ENCODE measurements around the gene PRLH.

The PRLH gene

DNA sequence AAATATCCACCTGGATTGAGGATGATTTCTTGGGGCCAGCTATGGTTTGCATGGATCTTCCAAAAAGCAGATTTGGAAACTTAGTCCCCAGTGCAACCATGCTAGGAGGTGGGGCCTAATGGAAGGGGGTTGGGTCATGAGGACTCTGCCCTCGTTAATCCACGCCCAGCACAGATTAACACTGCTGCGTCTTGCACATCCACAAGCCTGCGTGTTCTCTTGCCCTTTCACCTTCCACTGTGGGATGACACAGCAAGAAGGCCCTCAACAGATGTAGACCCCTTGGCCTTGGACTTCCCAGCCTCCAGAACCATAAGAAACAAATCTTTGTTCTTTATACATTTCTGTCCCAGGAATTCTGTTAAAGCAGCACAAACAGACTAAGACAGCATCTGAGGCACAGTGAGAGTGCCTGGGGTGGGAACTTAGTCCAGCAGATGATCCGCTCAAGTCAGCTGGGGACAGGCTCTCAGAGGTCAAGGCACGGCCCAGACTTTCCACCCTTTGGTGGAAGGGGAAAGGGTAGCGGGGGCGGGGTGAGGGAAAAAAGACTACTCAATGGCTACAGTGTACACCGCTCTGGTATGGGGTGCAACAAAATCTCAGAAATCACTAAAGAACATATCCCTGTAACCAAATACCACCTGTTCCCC, 21.8 kb downstream of the PRLH start:
- H3K27me3 ChIP-seq (ENCODE audit: insufficient read depth, insufficient read length), result no peaks in the 10 kb centered on the region
- peaks cover 27% of the 10 kb centered on the region for H3K4me1 ChIP-seq (ENCODE audit: insufficient read depth, insufficient read length)
- peaks cover 7% of the 10 kb centered on the region; the same call in 1 of the 2 replicates for H3K9me3 ChIP-seq (ENCODE audit: insufficient read depth, low read length)
- H3K4me3 ChIP-seq (ENCODE audit: insufficient read length, low read depth), result no peak overlapping the region
- no peaks in the 10 kb centered on the region for H3K36me3 ChIP-seq (ENCODE audit: insufficient read depth, insufficient read length, low read length)
- H3K9ac ChIP-seq (ENCODE audit: insufficient read length, low read depth), result no peak overlapping the region
- TF ChIP-seq ZNF274 (IDR thresholded peaks at IDR 0.05; ENCODE audit: low read depth, low read length), result no peak
- no peak for DNase-seq (ENCODE audit: low read depth, low spot score)

DNA sequence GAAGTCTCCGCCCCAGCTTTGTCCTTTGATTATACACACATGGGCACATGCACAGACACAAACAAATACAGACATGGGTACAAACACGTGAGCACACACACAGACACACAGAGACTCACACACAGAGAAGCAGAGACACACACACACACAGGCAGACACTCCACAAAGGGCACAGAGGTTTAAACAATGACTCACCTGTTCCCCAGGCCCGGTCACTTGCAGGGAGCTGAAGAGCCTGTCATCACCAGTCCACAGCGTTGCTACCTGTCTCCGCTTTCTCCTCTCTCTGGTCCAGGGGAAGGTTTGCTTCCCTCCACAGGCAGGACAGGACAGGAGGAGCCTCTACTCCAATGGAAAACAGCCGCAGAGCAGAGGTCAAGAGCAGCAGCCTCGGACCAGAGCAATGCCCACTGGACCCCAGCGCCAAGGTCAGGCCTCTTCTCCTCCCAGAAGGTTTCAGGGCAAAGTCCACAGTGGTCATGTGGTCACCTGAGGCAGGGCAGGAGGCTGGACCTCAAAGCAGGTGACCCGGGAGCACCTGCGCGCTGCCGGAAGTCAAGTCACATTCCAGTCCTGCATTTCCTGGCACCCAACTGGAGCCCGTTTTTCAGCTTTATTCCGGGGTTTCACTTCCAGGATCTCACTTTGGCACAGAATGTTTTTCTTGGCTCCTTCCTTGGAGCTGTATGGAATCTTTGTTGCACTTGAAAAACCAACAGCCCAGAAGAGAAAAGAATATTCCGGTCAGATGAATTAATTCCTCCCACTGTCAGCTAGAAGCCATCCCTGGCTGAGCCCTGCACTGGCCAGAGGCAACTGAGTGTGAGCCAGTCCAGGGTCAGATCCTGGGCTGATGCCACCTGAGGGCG, 24.1 kb downstream of the PRLH start, which contains the start of gene RAB17:
Gene RAB17 (minus strand): TSS at position 463 of the 869 bp plus-strand sequence. CDS start 4,580 bp downstream, outside the sequence.
- peak within 1 kb of the TSS; percentile 37 for H3K9ac ChIP-seq (ENCODE audit: insufficient read length, low read depth)
- peaks cover 42% of the 10 kb centered on the region for H3K4me1 ChIP-seq (ENCODE audit: insufficient read depth, insufficient read length)
- H3K9me3 ChIP-seq (ENCODE audit: insufficient read depth, low read length), result peaks cover 7% of the 10 kb centered on the region; the same call in 1 of the 2 replicates
- no peaks in the 10 kb centered on the region for H3K36me3 ChIP-seq (ENCODE audit: insufficient read depth, insufficient read length, low read length)
- no peaks in the 10 kb centered on the region for H3K27me3 ChIP-seq (ENCODE audit: insufficient read depth, insufficient read length)
- H3K4me3 ChIP-seq (ENCODE audit: insufficient read length, low read depth), result peak within 1 kb of the TSS; percentile 13
- no peak for TF ChIP-seq ZNF274 (IDR thresholded peaks at IDR 0.05; ENCODE audit: low read depth, low read length)
- TF ChIP-seq SUZ12 (IDR thresholded peaks at IDR 0.05; ENCODE audit: extremely low read depth, insufficient read depth, insufficient read length), result no peak
- DNase-seq (ENCODE audit: low read depth, low spot score), result no peak

DNA sequence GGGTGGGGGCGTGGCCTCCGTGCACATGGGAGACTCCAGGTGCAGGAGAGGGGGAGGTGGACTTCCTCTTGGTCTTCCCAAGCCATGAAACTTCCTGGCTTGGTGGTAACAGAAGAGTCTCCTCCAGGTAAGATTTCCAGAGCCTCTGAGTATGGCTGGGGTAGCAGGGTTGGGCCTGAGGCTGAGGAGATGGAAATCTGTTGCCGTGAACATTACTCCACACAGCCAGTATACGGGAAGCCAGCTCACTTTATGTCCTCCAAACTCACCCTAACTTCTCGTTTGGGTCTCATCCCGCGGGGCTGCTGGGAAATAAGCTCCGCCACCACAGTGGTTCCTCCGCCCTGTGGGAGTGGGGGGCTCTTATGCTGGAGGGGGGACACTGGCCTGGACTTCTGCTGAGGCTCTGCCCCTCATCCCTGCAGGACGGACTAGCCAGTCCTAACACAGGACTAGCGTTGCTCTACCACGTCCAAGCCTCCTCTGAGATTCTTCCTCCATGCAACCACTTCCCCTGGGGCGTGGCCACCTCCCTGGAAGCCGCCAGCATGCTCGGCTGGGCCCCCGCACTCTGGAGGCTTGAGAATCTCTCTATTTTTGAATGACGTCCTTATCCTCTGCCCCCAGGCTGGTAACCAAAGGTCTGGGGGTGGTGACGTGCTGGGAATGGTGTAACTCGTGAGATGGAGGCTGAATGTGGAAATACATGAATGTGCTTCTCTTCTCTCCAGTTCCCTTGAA, 24.9 kb downstream of the PRLH start:
- Histone ChIP-seq H3K4me1 (ENCODE audit: insufficient read depth, insufficient read length) (peaks cover 37% of the 10 kb centered on the region), H3K9ac (ENCODE audit: insufficient read length, low read depth) (peak overlapping the region; percentile 24), H3K36me3 (ENCODE audit: insufficient read depth, insufficient read length, low read length) (no peaks in the 10 kb centered on the region), H3K4me3 (ENCODE audit: insufficient read length, low read depth) (no peak overlapping the region), H3K9me3 (ENCODE audit: insufficient read depth, low read length) (peaks cover 7% of the 10 kb centered on the region; the same call in 1 of the 2 replicates), H3K27me3 (ENCODE audit: insufficient read depth, insufficient read length) (no peaks in the 10 kb centered on the region)
- DNase-seq (ENCODE audit: low read depth, low spot score), result no peak
- no peak for TF ChIP-seq SUZ12 (IDR thresholded peaks at IDR 0.05; ENCODE audit: extremely low read depth, insufficient read depth, insufficient read length)
- no peak for TF ChIP-seq YY1 (IDR thresholded peaks at IDR 0.05; ENCODE audit: insufficient read depth, insufficient read length)
- no peak for TF ChIP-seq ZNF274 (IDR thresholded peaks at IDR 0.05; ENCODE audit: low read depth, low read length)

DNA sequence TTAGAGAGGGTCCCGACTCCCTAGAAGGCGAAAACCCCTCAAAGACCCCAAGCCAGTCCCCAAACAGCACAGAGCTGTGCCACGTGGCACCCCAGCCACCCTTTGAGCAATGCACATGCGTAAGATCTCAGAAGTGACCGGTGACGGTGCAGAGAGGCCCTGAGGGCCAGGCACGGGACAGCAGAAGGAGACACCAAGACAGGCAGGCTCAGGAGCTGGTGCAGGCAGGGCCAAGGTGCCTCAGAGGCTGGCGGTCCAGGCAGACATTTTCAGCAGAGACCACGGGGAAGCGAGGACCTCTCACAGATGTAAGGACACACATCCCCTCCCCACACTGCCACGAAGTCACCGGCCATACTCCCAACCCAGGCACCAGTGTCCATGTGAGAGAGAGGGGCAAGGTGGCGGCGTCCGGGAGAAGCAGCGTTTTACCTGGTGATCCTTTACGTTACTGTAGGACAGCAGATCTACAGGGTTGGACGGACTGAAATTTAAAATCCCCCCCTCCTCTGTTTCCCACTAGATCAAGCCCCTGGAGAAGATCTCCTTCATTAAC, 26.1 kb downstream of the PRLH start:
- peaks cover 40% of the 10 kb centered on the region for H3K4me1 ChIP-seq (ENCODE audit: insufficient read depth, insufficient read length)
- H3K36me3 ChIP-seq (ENCODE audit: insufficient read depth, insufficient read length, low read length), result no peaks in the 10 kb centered on the region
- no peaks in the 10 kb centered on the region for H3K27me3 ChIP-seq (ENCODE audit: insufficient read depth, insufficient read length)
- no peak overlapping the region for H3K9ac ChIP-seq (ENCODE audit: insufficient read length, low read depth)
- H3K9me3 ChIP-seq (ENCODE audit: insufficient read depth, low read length), result peaks cover 7% of the 10 kb centered on the region; the same call in 1 of the 2 replicates
- no peak overlapping the region for H3K4me3 ChIP-seq (ENCODE audit: insufficient read length, low read depth)
- TF ChIP-seq YY1 (IDR thresholded peaks at IDR 0.05; ENCODE audit: insufficient read depth, insufficient read length) (no peak), SUZ12 (IDR thresholded peaks at IDR 0.05; ENCODE audit: extremely low read depth, insufficient read depth, insufficient read length) (no peak), ZNF274 (IDR thresholded peaks at IDR 0.05; ENCODE audit: low read depth, low read length) (no peak)
- no peak for DNase-seq (ENCODE audit: low read depth, low spot score)

DNA sequence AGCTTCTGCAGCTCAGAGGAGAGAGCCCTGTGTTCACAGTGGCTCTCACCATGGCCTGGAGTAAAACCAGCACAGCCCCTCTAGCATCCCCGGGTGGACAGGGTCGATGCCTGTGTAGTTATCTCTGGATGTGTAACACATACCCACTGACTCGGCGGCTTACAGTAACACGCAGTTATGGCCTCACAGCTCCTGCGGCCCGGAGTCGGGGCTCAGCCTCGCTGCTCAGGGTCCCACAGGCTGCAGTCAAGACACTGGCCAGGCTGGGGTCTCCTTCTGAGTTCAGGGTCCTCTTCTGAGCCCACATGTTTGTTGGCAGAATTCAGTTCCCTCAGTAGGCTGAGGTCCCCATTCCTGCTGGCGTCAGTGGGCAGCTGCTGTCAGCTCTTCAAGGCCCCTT, 26.7 kb downstream of the PRLH start:
- Histone ChIP-seq H3K9ac (ENCODE audit: insufficient read length, low read depth) (no peak overlapping the region), H3K4me1 (ENCODE audit: insufficient read depth, insufficient read length) (peaks cover 40% of the 10 kb centered on the region), H3K9me3 (ENCODE audit: insufficient read depth, low read length) (peaks cover 4% of the 10 kb centered on the region; the same call in 1 of the 2 replicates), H3K27me3 (ENCODE audit: insufficient read depth, insufficient read length) (no peaks in the 10 kb centered on the region), H3K4me3 (ENCODE audit: insufficient read length, low read depth) (no peak overlapping the region), H3K36me3 (ENCODE audit: insufficient read depth, insufficient read length, low read length) (no peaks in the 10 kb centered on the region)
- TF ChIP-seq ZNF274 (IDR thresholded peaks at IDR 0.05; ENCODE audit: low read depth, low read length) (no peak), YY1 (IDR thresholded peaks at IDR 0.05; ENCODE audit: insufficient read depth, insufficient read length) (no peak), SUZ12 (IDR thresholded peaks at IDR 0.05; ENCODE audit: extremely low read depth, insufficient read depth, insufficient read length) (no peak)
- DNase-seq (ENCODE audit: low read depth, low spot score), result no peak

DNA sequence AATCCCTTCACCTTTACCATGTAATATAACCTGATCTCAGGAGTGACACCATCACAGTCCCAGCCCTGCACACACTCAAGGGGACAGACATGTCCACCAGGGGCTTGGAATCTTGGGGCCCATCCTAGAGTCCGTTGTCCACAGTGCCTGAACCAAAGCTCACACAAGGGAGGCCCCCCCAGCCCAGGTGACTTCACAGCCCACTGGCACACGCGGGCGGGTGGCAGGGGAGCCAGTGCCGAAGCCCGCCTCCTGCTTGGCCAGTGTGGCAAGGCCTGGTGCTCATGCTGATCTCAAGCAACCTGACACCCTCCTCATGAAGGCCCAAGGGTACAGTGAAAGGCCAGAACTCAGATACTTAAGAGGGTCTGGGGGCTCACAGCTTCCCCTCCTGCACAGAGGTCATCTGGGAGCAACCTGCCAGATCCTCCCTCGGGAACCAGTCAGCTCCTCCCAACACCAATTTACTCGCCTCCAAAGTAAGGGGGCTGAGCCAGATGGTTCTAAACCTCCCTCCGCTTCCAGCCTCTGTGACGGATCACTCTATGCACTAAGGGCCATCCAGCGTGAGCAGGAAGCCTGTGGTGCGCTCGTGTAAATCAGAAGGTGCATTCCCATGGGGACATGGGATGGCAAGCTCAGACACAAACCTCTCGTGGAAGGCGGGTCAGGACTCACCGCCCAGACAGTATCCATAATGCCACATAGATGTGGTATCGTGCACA, 27.4 kb downstream of the PRLH start:
- no peaks in the 10 kb centered on the region for H3K9me3 ChIP-seq (ENCODE audit: insufficient read depth, low read length)
- H3K4me3 ChIP-seq (ENCODE audit: insufficient read length, low read depth), result no peak overlapping the region
- peaks cover 44% of the 10 kb centered on the region for H3K4me1 ChIP-seq (ENCODE audit: insufficient read depth, insufficient read length)
- TF ChIP-seq SUZ12 (IDR thresholded peaks at IDR 0.05; ENCODE audit: extremely low read depth, insufficient read depth, insufficient read length) (no peak), YY1 (IDR thresholded peaks at IDR 0.05; ENCODE audit: insufficient read depth, insufficient read length) (no peak), ZNF274 (IDR thresholded peaks at IDR 0.05; ENCODE audit: low read depth, low read length) (no peak)
- no peak for DNase-seq (ENCODE audit: low read depth, low spot score)
- peak overlapping the region; percentile 42 for H3K9ac ChIP-seq (ENCODE audit: insufficient read length, low read depth)
- no peaks in the 10 kb centered on the region for H3K27me3 ChIP-seq (ENCODE audit: insufficient read depth, insufficient read length)
- H3K36me3 ChIP-seq (ENCODE audit: insufficient read depth, insufficient read length, low read length), result no peaks in the 10 kb centered on the region

All from NT2/D1 (cell line).